NCI-H82 treated with DMSO at 0.1 percent for 48 hours (cell line): Measurements from ENCODE around the gene CTNND2.
"Not testable (repeated sequence)": the region's sequence is repeated elsewhere in the genome, so short reads cannot be mapped to it uniquely, and the experiment has no call there.

Source experiments
- DNase-seq: peaks from one replicate; lab custom pipeline; 2025; ENCODE audit not compliant: unreplicated experiment; lab: John Stamatoyannopoulos, UW

CTNND2 gene

GRCh38 chr5:11050596-11051304 lies 853.5 kb downstream of the CTNND2 start:
- DNase-seq, result no peak

GRCh38 chr5:11048760-11049159 lies 855.5 kb downstream of the CTNND2 start:
- no peak for DNase-seq

- DNase-seq, result no peak
These were observed 856.6 kb downstream of the CTNND2 start for GRCh38 chr5:11047625-11048024.

GRCh38 chr5:11047030-11047429 lies 857.2 kb downstream of the CTNND2 start:
- DNase-seq, result no peak

- peak; percentile 15 for DNase-seq
These were observed 858.1 kb downstream of the CTNND2 start for GRCh38 chr5:11046160-11046559.

- DNase-seq, result no peak
These were observed 858.8 kb downstream of the CTNND2 start for GRCh38 chr5:11045411-11045810.

- DNase-seq, result no peak
These were observed 859.7 kb downstream of the CTNND2 start for GRCh38 chr5:11044581-11044980.

- no peak for DNase-seq
These were observed 860.4 kb downstream of the CTNND2 start for GRCh38 chr5:11043881-11044280.

GRCh38 chr5:11040345-11040744 lies 863.9 kb downstream of the CTNND2 start:
- DNase-seq, result no peak

- DNase-seq, result no peak
These were observed 865.5 kb downstream of the CTNND2 start for GRCh38 chr5:11038772-11039171.

GRCh38 chr5:11037941-11038340 lies 866.3 kb downstream of the CTNND2 start:
- no peak for DNase-seq

- no peak for DNase-seq
These were observed 867.2 kb downstream of the CTNND2 start for GRCh38 chr5:11037080-11037479.

- DNase-seq, result no peak
These were observed 873.6 kb downstream of the CTNND2 start for GRCh38 chr5:11030671-11031070.

- DNase-seq, result no peak
These were observed 876.6 kb downstream of the CTNND2 start for GRCh38 chr5:11027660-11028059.

GRCh38 chr5:11026543-11026942 lies 877.7 kb downstream of the CTNND2 start:
- no peak for DNase-seq

GRCh38 chr5:11023945-11024344 lies 880.3 kb downstream of the CTNND2 start:
- no peak for DNase-seq

GRCh38 chr5:11013793-11014192 lies 890.5 kb downstream of the CTNND2 start:
- no peak for DNase-seq

- DNase-seq, result no peak
These were observed 892.0 kb downstream of the CTNND2 start for GRCh38 chr5:11012295-11012694.

- DNase-seq, result no peak
These were observed 893.6 kb downstream of the CTNND2 start for GRCh38 chr5:11010429-11011210.

GRCh38 chr5:11009576-11009975 lies 894.7 kb downstream of the CTNND2 start:
- DNase-seq, result no peak

- DNase-seq, result no peak
These were observed 896.9 kb downstream of the CTNND2 start for GRCh38 chr5:11007269-11007870.

GRCh38 chr5:11004523-11004922 lies 899.7 kb downstream of the CTNND2 start:
- DNase-seq, result not testable (repeated sequence)
